Renal cortical epithelial cell (primary cell): ENCODE results near the gene C1orf35. TPM values are rescaled to one million over a fixed set of nuclear protein-coding genes. Genes with fewer than 3 reads are reported as not detected.

Source experiments
- DNase-seq: peaks from one replicate; pipeline ENCODE4 v3.0.0-alpha.2; 2011; ENCODE audit warnings: low read depth
- total RNA-seq: library from RNA; depleted of rRNA; stranded (reverse); fragments of >200 nt; gene quantifications from 2 replicates; pipeline ENCODE4 v1.2.3, GENCODE V29; 2014

Gene C1orf35
- total RNA-seq, 1 donor from 2014 or later, result 7.1 TPM

- DNase-seq, result no peak
Measured at GRCh38 chr1:228064296-228064695, 38.8 kb downstream of the C1orf35 start.

DNA sequence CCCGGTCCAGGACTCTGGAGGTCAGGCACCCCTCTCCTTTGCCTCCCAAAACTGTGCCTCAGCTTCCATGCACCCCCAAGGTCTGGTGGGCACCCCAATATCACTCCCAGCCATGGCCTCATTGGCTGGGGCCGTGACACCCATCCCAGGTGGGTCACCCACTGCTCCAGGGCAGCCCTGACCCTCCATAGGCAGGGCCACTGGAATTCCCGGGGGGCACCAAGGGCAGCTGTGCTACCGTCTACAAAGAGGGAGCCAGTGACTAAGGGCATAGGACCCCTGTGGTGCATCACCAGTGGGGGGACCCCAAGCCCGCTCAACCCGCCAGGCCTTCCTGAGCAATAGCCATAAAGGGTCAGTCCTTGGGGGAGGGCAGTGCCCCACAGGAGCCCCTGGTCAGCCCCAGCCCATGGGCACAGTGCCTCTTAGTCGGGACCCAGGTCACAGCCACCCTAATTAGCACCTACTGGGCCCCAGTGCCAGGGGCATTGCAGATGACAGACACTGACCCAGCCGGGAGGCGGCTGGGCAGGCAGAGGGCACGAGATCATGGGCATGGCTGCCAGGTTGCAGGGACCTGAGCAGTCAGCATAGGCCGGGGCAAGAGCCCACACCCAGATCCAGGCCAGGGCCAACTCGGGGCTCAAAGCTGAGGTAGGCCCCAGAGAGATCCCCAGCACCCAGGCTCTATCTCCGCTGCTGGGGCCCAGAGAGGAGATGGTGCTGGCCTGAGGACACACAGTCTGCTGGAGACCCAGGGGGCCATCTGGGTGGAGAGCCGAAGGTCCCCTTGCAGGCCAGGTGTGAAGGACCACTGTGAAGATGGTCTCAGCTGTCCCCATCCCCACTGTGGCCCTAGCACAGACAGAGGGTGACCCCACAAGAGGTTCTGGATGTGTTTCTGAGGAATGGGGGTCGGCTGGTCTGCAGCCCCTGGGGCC is 39.6 kb downstream of the C1orf35 start:
- no peak for DNase-seq

DNA sequence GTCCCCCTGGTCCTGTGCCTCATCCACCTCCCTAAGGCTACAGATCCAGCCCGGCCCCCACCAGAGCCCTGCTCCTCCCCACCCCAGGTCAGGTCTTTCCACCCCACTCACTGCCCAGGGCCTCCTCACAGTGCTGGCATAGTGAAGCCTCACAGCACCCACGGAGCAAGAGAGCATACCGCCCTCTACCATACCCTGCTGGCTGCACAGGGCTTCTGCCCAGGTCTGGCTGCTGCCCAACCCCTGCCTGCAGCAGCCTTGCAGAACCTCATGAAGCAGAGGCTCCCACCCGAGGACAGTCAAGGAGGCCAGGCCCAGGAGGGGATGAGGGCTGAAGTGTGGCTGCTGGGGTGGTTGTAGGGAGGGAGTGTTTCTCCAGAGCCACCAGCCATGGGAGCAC is 40.3 kb downstream of the C1orf35 start:
- no peak for DNase-seq

DNA sequence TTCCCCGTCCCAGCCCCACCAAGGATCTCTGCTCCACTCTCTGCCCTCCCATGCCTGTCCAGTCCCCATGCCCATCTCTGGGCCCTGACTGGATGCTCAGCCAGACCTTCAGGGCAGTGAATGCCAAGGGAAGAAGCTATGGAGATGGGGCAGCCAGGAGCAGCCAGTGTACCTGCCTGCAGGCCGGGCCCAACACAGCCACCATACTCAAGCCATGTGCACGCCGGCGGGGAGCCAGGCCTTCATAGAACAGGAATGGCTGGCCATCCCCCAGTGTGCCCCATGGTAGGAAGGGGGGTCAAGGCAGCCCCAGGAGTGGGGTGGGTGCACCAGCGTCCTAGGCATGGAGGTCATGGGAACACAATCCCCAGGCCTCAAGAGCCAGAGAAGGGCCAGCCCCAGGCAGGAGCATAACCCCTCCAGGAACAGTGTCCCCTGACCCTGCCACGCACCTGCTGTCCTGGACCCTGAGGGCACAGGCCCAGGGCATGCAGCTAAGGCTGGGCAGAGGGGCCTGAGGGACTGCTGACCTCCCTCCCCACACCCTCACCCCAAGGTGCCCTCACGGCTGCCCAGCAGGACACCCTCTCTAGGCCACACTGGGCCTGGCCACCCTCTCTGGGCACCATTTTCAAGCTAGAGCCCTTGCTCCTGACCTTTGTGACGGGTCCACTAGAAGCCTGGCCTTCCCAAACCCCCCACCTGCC is 40.9 kb downstream of the C1orf35 start:
- no peak for DNase-seq

GRCh38 chr1:228061411-228062084 is 41.6 kb downstream of the C1orf35 start:
- no peak for DNase-seq

- DNase-seq, result no peak
Measured at GRCh38 chr1:228060458-228061190, 42.5 kb downstream of the C1orf35 start.

DNA sequence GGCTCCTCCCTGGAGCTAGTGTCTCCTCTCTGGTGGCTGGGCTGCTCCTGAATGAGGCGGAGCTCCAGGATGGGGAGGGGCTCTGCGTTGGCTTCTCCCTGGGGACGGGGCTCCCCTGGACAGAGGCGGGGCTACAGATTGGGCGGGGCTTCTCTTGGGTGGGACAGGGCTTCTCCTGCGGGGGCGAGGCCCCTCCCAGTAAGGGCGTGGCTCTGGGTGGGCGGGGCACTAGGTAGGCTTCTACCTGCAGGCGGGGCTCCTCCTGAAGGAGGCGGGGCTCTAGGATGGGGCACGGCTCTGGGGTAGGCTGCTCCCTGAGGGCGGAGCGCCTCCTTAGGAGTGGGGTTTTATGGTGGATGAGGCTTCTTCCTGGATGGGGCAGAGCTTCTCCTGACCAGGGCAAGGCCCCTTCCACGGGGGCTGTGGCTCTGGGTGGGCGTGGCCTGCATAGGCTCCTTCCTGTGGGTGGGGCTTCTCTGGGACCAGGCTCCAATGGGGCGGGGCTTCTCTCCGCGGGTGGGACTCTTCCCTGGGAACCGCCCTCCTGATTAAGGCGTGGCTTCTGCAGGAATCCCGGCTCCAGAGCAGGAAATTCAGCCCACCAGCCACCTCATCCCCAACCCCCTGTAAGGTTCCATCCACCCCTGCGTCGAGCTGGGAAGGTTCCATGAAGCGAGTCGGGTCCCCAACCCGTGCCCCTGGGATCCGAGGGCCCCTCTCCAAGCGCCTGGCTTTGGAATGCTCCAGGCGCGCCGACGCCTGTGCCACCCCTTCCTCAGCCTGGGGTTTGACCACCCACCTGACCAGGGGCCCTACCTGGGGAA is 43.3 kb downstream of the C1orf35 start:
- DNase-seq, result peak; percentile 36

DNA sequence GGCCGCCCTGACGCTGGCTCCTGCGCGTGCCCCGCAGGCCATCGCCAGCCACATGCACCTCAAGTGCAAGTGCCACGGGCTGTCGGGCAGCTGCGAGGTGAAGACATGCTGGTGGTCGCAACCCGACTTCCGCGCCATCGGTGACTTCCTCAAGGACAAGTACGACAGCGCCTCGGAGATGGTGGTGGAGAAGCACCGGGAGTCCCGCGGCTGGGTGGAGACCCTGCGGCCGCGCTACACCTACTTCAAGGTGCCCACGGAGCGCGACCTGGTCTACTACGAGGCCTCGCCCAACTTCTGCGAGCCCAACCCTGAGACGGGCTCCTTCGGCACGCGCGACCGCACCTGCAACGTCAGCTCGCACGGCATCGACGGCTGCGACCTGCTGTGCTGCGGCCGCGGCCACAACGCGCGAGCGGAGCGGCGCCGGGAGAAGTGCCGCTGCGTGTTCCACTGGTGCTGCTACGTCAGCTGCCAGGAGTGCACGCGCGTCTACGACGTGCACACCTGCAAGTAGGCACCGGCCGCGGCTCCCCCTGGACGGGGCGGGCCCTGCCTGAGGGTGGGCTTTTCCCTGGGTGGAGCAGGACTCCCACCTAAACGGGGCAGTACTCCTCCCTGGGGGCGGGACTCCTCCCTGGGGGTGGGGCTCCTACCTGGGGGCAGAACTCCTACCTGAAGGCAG is 44.0 kb downstream of the C1orf35 start:
- DNase-seq, result no peak

- no peak for DNase-seq
Measured at GRCh38 chr1:228058172-228058948, 44.8 kb downstream of the C1orf35 start.

Other genes with a start within 250 kb of the C1orf35 start
- gene WNT9A, start 155.4 kb downstream of the C1orf35 start, total RNA-seq, result 0.89 and 1.6 TPM in 2 replicates
- gene WNT3A, start 96.3 kb downstream of the C1orf35 start, total RNA-seq, result not detected in 2 replicates
- 162 and 184 TPM in 2 replicates for gene ARF1, start 20.6 kb downstream of the C1orf35 start, total RNA-seq
- gene MRPL55, start 6.0 kb upstream of the C1orf35 start, total RNA-seq, result 36.3 and 62.9 TPM in 2 replicates
- gene GUK1, start 37.0 kb upstream of the C1orf35 start, total RNA-seq, result 127 and 438 TPM in 2 replicates
- 0.50 and 0.69 TPM in 2 replicates for gene GJC2, start 46.6 kb upstream of the C1orf35 start, total RNA-seq
- gene IBA57, start 62.5 kb upstream of the C1orf35 start, total RNA-seq, result 2.6 and 10.4 TPM in 2 replicates
- 4.0 and 74.1 TPM in 2 replicates for gene OBSCN, start 104.7 kb upstream of the C1orf35 start, total RNA-seq